GM18868 (cell line): ENCODE data around the gene SPACA5.
"Not testable (repeated sequence)": the region's sequence is repeated elsewhere in the genome, so short reads cannot be mapped to it uniquely, and the experiment has no call there.

Source experiments
- ATAC-seq: cut with Tn5 transposase; IDR thresholded peaks from one replicate; pipeline ENCODE4 v1.9.1; 2021; ENCODE audit warnings: mild to moderate bottlenecking, moderate library complexity; ENCODE audit not compliant: unreplicated experiment

Gene SPACA5

GRCh38 chrX:48006688-48007087 is at the start of gene SPACA5:
TSS of gene SPACA5 (plus strand) at chrX:48006988. CDS start at chrX:48007803, 815 bp downstream.
- not testable (repeated sequence) for ATAC-seq

DNA sequence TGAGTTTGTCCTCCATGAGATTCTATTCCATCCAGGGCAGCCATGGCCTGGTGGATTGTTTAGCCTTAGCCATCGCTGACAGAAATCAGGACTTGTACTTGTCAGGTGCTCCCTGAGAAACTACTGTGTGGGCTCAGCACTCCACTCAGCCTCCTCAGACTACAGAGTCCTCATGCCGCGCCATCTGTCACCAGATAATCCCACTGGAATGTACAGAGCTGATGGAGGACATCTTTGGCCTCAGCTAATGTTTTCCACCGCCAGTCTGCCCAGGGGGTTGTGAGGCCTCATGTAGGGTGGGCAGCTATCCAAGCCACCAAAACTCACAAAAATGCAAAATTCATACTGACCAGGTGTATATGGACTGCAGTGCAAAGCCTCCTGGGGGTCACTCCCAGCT is 48.6 kb upstream of the SPACA5 start:
- not testable (repeated sequence) for ATAC-seq

DNA sequence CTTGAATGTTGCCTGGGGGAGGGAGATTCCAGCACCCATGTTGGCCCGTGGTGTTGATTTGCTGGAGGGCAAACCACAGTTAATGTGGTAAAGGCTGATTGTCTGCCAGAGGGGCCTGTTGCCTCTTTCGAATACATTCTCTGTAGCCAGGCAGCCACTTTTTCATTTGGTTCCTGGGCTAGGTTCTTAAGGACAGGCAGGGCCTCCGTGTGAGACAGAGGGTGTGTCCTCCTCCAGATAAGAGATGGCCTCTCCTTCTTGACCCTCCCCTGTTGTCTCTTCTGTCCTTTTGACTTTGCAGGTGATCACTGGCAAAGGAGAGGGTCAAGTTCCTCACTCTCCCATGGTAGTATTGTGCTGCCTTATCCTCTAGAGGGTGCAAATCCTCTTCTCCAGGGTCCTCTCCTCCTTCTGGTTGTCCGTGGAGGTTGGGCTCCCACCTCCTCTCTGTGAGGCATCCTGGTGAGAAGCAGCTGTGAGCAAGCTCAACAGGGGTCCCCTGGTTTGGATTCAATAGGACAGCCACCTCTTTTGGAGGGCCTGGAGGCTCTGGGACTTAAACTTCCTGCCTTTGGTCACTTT is 47.9 kb upstream of the SPACA5 start:
- no peak for ATAC-seq

DNA sequence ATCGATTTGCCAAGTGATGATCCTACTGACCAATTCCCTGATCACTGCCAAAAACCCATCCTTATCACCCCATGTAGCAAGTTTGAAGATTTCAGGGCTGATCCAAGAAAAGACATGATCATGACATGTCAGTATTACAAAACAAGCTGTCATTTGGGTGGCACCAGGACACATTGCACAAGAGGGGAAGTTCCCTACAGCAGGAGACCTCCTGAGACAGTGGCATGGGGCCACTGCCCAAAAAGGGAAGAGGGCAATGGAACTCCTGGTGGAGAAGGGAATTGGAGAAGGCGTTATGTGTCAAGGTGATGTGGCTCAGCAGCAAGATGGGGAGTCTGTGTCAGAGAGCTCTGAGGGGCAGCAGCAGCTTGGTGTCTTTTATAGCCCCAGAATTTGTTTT is 46.4 kb upstream of the SPACA5 start:
- ATAC-seq = no peak

DNA sequence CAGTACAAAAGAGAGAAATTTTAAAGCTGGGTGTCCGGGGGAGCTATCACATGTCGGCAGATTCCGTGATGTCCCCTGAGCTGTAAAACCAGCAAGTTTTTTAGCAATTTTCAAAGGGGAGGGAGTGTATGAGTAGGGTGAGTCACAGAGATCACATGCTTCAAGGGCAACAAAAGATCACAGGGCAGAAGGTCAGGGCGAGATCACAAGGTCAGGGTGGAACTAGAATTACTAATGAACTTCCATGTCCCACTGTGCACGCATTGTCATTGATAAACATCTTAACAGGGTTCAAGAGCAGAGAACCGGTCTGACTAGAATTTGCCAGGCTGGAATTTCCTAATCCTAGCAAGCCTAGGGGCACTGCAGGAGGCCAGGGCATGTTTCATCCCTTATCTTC is 45.0 kb upstream of the SPACA5 start:
- ATAC-seq = not testable (repeated sequence)

GRCh38 chrX:47965526-47965925 is 41.3 kb upstream of the SPACA5 start:
- ATAC-seq = not testable (repeated sequence)

DNA sequence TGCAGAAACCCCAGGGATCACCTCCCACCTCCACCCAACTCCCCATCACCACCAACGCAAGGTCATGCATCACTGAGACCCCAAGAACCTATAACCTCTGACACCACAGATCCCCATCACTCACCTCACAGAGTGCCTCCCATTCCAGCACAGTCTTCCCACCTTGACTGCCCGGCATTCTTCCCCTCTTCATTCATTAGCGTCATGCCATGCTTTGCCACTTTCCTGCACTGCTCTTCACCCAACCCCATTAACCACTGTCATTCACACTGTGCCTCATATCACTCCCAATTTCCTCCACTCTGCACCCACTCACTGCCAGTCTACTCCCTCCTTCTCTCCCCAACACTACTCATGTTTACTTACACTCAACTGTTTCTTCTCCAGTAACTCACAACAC is 33.6 kb upstream of the SPACA5 start:
- ATAC-seq = no peak

- no peak for ATAC-seq
Observed at GRCh38 chrX:47976254-47977151, 30.3 kb upstream of the SPACA5 start.

DNA sequence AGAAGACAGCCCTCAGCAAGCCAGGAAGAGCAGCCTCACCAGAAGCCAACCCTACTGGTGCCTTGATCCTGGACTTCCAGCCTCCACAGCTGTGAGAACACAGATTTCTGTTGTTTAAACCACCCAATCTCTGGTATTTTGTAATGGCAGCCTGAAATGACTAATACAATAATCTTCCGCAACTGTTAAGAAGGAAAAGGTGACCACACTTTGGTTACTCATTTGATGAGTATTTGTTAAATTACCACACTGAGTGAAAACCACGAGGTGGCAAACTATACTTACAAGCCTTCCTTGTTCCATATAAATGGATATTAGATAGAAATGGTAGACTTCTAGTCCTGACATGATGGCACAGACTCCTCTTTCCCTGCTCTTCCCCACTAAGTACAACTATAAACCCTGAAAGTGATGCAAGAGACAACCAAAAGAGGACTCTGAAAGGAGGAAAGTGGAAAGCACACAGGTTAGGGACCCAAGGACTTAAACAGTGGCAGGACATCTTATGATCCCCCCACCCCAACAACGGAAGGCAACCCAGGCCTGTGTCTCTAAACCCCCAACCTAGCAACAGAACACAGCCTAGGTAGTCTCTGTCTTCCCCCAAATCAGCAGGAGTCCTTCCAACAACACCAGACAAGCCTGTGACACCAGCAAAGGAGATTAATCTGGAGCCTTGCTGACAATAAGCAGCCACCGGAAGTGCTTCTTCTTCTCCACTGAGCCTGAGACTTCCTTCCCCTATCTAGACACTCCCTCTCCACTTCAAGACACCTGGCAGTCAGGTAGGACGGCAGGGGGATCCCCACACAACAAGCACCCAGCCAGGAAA is 15.3 kb upstream of the SPACA5 start:
- ATAC-seq = no peak

DNA sequence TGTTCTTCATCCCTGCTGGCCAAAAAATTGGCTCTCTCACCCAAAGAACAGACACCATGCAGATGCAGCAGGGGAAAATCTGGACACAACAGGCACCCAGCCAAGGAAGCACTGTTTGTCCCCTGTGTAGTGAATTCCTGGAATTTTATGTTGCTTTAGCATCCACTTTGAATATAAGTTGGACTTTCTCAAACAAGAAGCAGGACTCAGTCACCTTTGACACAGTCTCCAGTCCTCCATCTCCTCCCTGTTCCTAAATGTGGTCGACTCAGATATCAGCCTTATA is 14.8 kb upstream of the SPACA5 start:
- ATAC-seq = no peak

DNA sequence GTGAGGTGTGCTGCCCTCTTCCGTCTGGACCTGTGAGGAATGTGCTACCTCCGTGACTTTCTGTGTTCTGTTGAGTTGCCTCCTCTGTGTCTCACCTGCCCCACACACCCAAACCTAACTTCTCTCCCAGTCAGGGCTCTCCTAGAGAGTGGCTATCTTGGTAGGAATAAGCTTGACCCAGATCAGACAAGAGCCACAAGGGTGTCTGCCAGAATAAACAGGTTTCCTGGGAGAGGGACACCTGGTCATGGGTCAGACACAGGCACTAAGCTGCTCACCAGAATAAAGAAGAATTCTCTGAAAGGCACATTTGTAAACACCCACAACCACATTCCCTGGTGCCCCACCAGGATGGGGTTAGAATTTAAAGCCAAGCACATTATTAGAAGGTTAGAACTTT is 14.1 kb upstream of the SPACA5 start:
- no peak for ATAC-seq

DNA sequence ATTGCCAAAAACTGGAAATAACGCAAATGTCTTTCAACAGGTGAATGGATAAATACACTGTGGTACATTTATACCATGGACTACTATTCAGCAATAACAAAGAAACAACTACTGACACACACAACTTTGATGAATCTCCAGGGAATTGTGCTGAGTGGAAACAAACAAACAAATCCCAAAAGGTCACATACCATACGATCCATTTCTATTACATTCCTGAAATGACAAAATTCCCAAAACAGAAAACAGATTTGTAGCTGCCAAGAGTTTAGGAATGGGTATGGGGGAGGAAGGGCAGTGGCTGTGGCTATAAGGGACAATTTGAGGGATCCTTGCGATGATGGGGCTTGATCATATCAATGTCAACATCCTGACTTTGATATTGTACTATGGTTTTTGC is 5.5 kb upstream of the SPACA5 start:
- ATAC-seq = no peak

DNA sequence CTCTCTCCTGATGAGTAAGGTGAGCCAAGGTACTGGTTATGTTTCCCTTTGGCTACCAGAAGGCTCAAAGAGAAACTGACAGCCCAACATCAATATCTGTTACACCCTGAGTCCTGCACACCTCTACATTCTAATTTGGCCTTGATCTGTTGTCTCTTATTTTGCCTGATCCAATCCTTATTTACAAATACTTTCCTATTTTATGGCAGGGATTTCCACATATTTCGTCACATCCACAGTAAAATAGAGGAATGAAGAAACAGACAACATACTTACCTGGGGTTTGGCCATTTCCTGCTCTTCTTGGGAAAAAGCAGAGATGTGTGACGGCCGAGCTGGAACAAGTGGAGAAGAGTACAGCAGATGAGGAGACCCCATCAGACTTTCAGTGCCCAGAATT is 4.5 kb upstream of the SPACA5 start:
- ATAC-seq = no peak

DNA sequence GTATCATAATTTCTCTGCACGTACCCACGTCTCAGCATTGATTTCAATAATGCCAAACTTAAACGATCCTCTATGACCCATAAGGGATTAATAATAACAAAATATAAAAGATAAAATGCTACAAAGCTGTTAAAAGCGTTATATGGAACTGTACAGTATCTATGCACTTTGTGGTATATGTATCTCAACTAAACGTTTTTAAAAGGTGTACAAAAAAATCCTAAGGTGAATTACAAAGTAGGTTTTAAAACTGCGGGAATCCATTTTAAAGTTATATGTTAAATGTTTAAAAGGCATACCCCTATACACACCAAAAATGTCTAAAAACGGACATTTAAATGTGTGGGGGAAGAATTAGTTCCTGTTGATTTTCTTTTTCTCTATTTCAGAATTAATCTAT is 3.9 kb upstream of the SPACA5 start:
- ATAC-seq = no peak

DNA sequence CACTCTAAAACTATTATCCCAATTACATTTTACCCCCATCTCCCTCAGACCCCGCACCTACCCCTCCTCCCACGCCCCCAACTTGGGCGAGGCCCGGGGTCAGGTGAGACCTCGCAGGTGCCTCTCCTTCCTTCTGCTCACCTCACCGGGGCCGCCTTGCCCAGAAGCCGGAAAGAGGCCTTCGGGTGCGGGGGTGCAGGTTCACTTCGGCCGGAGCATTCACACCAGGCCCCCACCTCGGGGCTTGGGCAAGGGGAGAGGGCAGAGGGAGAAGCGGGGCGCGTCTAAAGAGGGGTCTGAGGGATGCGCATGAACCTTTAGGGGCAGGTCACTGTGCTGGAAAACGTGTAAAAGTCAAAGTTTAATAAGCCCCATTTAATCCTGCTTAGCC is 3.4 kb upstream of the SPACA5 start:
- ATAC-seq = no peak

DNA sequence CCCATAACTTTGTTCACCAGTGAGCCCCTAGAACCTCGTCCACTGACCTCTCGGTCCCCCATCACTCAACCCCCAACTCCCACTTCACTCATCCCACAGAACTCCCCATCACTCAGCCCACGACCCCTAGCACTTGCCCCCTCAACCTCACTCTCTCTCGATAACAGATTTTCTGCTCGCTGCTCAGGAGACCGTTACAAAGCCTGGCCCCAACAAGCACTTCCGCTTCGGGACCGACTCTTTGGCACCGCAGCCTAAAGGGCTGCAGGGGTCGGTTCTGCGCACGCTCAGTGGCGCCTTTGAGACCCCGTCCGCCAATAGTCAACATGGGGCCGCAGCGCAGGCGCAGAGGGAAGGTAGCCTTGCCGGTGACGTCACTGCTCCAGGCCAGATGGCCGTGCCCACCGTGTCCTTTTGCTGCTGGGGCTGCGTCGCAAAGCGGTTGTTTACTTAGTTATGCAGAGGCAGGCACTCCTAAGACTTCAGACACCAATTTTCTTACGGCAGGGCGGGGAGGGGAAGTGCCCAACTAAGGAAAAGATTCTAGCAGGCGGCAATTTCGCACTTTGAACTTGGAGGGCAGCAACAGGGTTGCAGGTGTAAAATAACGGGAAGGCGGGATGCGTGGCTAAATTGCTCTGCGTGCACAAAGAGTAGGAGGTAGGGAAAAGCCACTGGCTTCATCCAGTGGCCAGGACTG is 2.9 kb upstream of the SPACA5 start, which contains the start of gene ZNF182:
Gene ZNF182, minus strand, starts transcription at position 232 of the 700 bp plus-strand sequence. CDS start 1,380 bp downstream, outside the sequence.
- peak; percentile 93 for ATAC-seq

GRCh38 chrX:48009445-48009960 is 2.7 kb downstream of the SPACA5 start:
- not testable (repeated sequence) for ATAC-seq

- ATAC-seq = not testable (repeated sequence)
Observed at GRCh38 chrX:48016583-48017310, 10.0 kb downstream of the SPACA5 start.

GRCh38 chrX:48019892-48020291 is 13.1 kb downstream of the SPACA5 start:
- peak; percentile 41 for ATAC-seq

GRCh38 chrX:48020472-48020871 is 13.7 kb downstream of the SPACA5 start:
- ATAC-seq = not testable (repeated sequence)
